AG04450 (cell line): Measurements from ENCODE around the gene MYBPC2. TPM values are rescaled to one million over a fixed set of nuclear protein-coding genes. Genes with fewer than 3 reads are reported as not detected.

Experiments used
- CTCF ChIA-PET: fragments of 300-600, 350-600 bp; formaldehyde crosslinking; extraction: SDS; loops from one replicate; lab custom pipeline; 2022; ENCODE audit warnings: antibody characterized with exemption, inconsistent platforms; lab: Charles Lee
- POLR2A ChIA-PET: fragments of 350-600 bp; formaldehyde crosslinking; extraction: SDS; loops from one replicate; lab custom pipeline; 2021; ENCODE audit warnings: antibody characterized with exemption, inconsistent platforms; lab: Yijun Ruan, JAX
- DNase-seq: peaks from one replicate; pipeline ENCODE4 v3.0.0-alpha.2; 2011; ENCODE audit warnings: low read depth, low spot score
- H3K27ac ChIP-seq: one replicate; pipeline ENCODE4 v1.5.1; 2012; ENCODE audit warnings: low read depth, low read length, control low read depth
- H3K27me3 ChIP-seq: one replicate; pipeline ENCODE4 v1.6.0; 2012; ENCODE audit warnings: low read length; ENCODE audit not compliant: control insufficient read depth, insufficient read depth
- H3K4me3 ChIP-seq: 2 replicates; pipeline ENCODE4 v1.5.1; 2011; ENCODE audit warnings: mild to moderate bottlenecking, low read depth, low read length, control low read depth
- H3K9me3 ChIP-seq: 2 replicates; pipeline ENCODE4 v1.5.1; 2012; ENCODE audit warnings: low read length; ENCODE audit not compliant: control insufficient read depth, insufficient read depth
- CTCF ChIP-seq: IDR thresholded peaks from 2 replicates; pipeline ENCODE4 v1.5.1; 2011; ENCODE audit warnings: low read depth, low read length, control low read depth, inconsistent platforms
- polyA plus RNA-seq: library from polyadenylated mRNA; depleted of rRNA; stranded (reverse); fragments of >200 nt; gene quantifications from 2 replicates; pipeline ENCODE4 v1.2.3, GENCODE V29; 2011

Gene MYBPC2
- polyA plus RNA-seq, 1 experiment, result not detected

- TF ChIP-seq CTCF, result no peak
- H3K9me3 ChIP-seq, result peaks cover 13% of the 10 kb centered on the region
- no peak overlapping the region for H3K27ac ChIP-seq
- no peak for DNase-seq
- no peak overlapping the region for H3K4me3 ChIP-seq
- CTCF ChIA-PET, result interaction anchor here (0.6 to 1.5 kb wide), 4 partner anchors 12 to 109 kb away, joined by 3 to 5 read pairs (median 4); no protein-coding TSS in a partner anchor
- H3K27me3 ChIP-seq, result no peaks in the 10 kb centered on the region
- POLR2A ChIA-PET, result interaction anchor here (0.7 to 1.8 kb wide), 2 partner anchors 31 to 33 kb away, joined by 3 read pairs; partner anchors contain the start of gene JOSD2
Measured at GRCh38 chr19:50477751-50478515, 45.2 kb downstream of the MYBPC2 start.

GRCh38 chr19:50478901-50479715 lies 46.4 kb downstream of the MYBPC2 start:
- TF ChIP-seq CTCF, result peak; percentile 59
- no peak overlapping the region for H3K27ac ChIP-seq
- H3K4me3 ChIP-seq, result no peak overlapping the region
- POLR2A ChIA-PET, result interaction anchor here (0.6 to 1.8 kb wide), 3 partner anchors 18 to 32 kb away, joined by 3 to 4 read pairs (median 3); partner anchors contain the start of gene JOSD2
- CTCF ChIA-PET, result interaction anchor here (0.6 to 1.5 kb wide), 10 partner anchors 10 to 122 kb away, joined by 3 to 6 read pairs (median 4); partner anchors contain the start of gene NR1H2
- H3K9me3 ChIP-seq, result peaks cover 13% of the 10 kb centered on the region
- H3K27me3 ChIP-seq, result no peaks in the 10 kb centered on the region
- no peak for DNase-seq

GRCh38 chr19:50479761-50480251 lies 47.1 kb downstream of the MYBPC2 start:
- no peak for DNase-seq
- POLR2A ChIA-PET, result interaction anchor here (0.6 to 1.8 kb wide), 2 partner anchors 19 to 31 kb away, joined by 3 to 4 read pairs; partner anchors contain the start of gene JOSD2
- Histone ChIP-seq H3K27ac (no peak overlapping the region), H3K4me3 (no peak overlapping the region), H3K27me3 (no peaks in the 10 kb centered on the region), H3K9me3 (peaks cover 13% of the 10 kb centered on the region)
- CTCF ChIA-PET, result interaction anchor here (0.7 to 1.5 kb wide), 5 partner anchors 14 to 122 kb away, joined by 3 to 6 read pairs (median 4); partner anchors contain the start of gene NR1H2
- no peak for TF ChIP-seq CTCF

GRCh38 chr19:50480281-50481111 lies 47.8 kb downstream of the MYBPC2 start:
- CTCF ChIA-PET, result interaction anchor here (1.1 kb wide), 1 partner anchor 123 kb away, joined by 4 read pairs; no protein-coding TSS in a partner anchor
- Histone ChIP-seq H3K9me3 (peaks cover 13% of the 10 kb centered on the region), H3K27me3 (no peaks in the 10 kb centered on the region), H3K27ac (no peak overlapping the region), H3K4me3 (no peak overlapping the region)
- no peak for DNase-seq
- POLR2A ChIA-PET, result no interaction called here
- no peak for TF ChIP-seq CTCF
